Natural killer cell (primary cell): ENCODE results near the gene DOCK10. TPM values are rescaled to one million over a fixed set of nuclear protein-coding genes. Genes with fewer than 3 reads are reported as not detected.
A peak's percentile ranks its signal among the peaks of the same experiment; 100 is the strongest.

Experiments used
- ATAC-seq, 3 donors: fragments of 150-1000 bp in 2 of 3; fragments of 200-7000 bp in 1 of 3; cut with Tn5 transposase; 1 replicate in 1 of 3; 2 replicates in 2 of 3; pipeline ENCODE4 v1.10.0; 2021; ENCODE audit warnings: mild to moderate bottlenecking in 2 of 3, moderate library complexity in 2 of 3
- DNase-seq, 2 donors: peaks; one replicate each; pipeline versions ENCODE4 v3.0.0 to v3.0.0-alpha.2; 2013 to 2021; ENCODE audit warnings: mixed read lengths in 1 of 2
- H3K27ac ChIP-seq: one replicate; pipeline ENCODE4 v1.5.1; 2013; ENCODE audit warnings: mild to moderate bottlenecking, low read length
- H3K27me3 ChIP-seq: one replicate; pipeline ENCODE4 v1.6.1; 2013; ENCODE audit warnings: low read length; ENCODE audit not compliant: control insufficient read depth, insufficient read depth
- H3K36me3 ChIP-seq: one replicate; pipeline ENCODE4 v1.6.1; 2013; ENCODE audit warnings: low read length; ENCODE audit not compliant: control insufficient read depth, insufficient read depth
- H3K4me1 ChIP-seq: one replicate; pipeline ENCODE4 v1.6.1; 2013; ENCODE audit warnings: low read length; ENCODE audit not compliant: control insufficient read depth, insufficient read depth
- H3K4me3 ChIP-seq: one replicate; pipeline ENCODE4 v1.5.1; 2013; ENCODE audit warnings: low read length
- H3K9me3 ChIP-seq: one replicate; pipeline ENCODE4 v1.6.1; 2013; ENCODE audit warnings: low read length; ENCODE audit not compliant: control insufficient read depth, insufficient read depth
- H3K27ac Mint-ChIP-seq, 2 donors: one replicate each; pipeline ENCODE4 v1.8.0; 2022; ENCODE audit warnings: mild to moderate bottlenecking in 2 of 2, mixed read lengths in 2 of 2, moderate library complexity in 1 of 2
- H3K27me3 Mint-ChIP-seq, 2 donors: one replicate each; pipeline ENCODE4 v1.8.0; 2022; ENCODE audit warnings: low read depth in 2 of 2, mixed read lengths in 2 of 2
- H3K36me3 Mint-ChIP-seq: one replicate; pipeline ENCODE4 v1.8.0; 2022; ENCODE audit warnings: mixed read lengths
- H3K4me1 Mint-ChIP-seq, 2 donors: one replicate each; pipeline ENCODE4 v1.8.0; 2022; ENCODE audit warnings: mixed read lengths in 2 of 2
- H3K4me3 Mint-ChIP-seq: one replicate; pipeline ENCODE4 v1.8.0; 2022; ENCODE audit warnings: mild to moderate bottlenecking, moderate library complexity, mixed read lengths
- H3K9me3 Mint-ChIP-seq, 2 donors: one replicate each; pipeline ENCODE4 v1.8.0; 2022; ENCODE audit warnings: mixed read lengths in 2 of 2
- CTCF ChIP-seq: fragments of 200-600 bp; IDR thresholded peaks from one replicate; pipeline ENCODE4 v1.8.0; 2022; ENCODE audit warnings: antibody characterized with exemption
- WGBS: methylation state at CpG from one replicate; pipeline ENCODE4 v1.1.7; 2013; ENCODE audit warnings: missing lambda C conversion rate; ENCODE audit not compliant: insufficient coverage; 5-methylcytosine and 5-hydroxymethylcytosine counted together
- intact Hi-C: fragments of 100-400 bp; cut with micrococcal nuclease; formaldehyde crosslinking; loops from one replicate; pipeline ENCODE4 v1.14.2; 2022
- total RNA-seq, 4 donors: library from RNA; stranded (reverse); fragments of 120-200 nt in 1 of 4; gene quantifications; one replicate each; pipeline versions ENCODE4 v1.2.3 to v1.2.4, GENCODE V29; 2013 to 2022

Gene DOCK10
- total RNA-seq, 3 donors from 2014 or later (not counting 1 experiment from before 2014, with no cell fraction given) = 181 to 213 (median 182) TPM

- 89% methylated on average over 3 of the region's 3 CpGs for WGBS
- H3K27ac Mint-ChIP-seq = peak overlapping the region; percentile 5 to 36
- H3K27me3 ChIP-seq = no peaks in the 10 kb centered on the region
- no peak for TF ChIP-seq CTCF
- no peaks in the 10 kb centered on the region for H3K36me3 Mint-ChIP-seq
- intact Hi-C loops = no loop called here
- no peaks in the 10 kb centered on the region for H3K9me3 Mint-ChIP-seq
- DNase-seq = no peak
- no peak overlapping the region for H3K27ac ChIP-seq
- no peaks in the 10 kb centered on the region for H3K27me3 Mint-ChIP-seq
- H3K4me1 Mint-ChIP-seq = peaks cover 55 to 60% of the 10 kb centered on the region in 2 donors
- no peaks in the 10 kb centered on the region for H3K9me3 ChIP-seq
- H3K36me3 ChIP-seq = no peaks in the 10 kb centered on the region
- H3K4me3 Mint-ChIP-seq = no peak overlapping the region
- H3K4me3 ChIP-seq = no peak overlapping the region
- no peak for ATAC-seq
- peaks cover 10% of the 10 kb centered on the region for H3K4me1 ChIP-seq
These were observed 24.6 kb downstream of the DOCK10 start for GRCh38 chr2:225017713-225018112.

GRCh38 chr2:225017098-225017685 is 25.1 kb downstream of the DOCK10 start:
- Mint-ChIP-seq H3K4me1 (peaks cover 50 to 56% of the 10 kb centered on the region in 2 donors), H3K4me3 (no peak overlapping the region), H3K9me3 (no peaks in the 10 kb centered on the region), H3K27me3 (no peaks in the 10 kb centered on the region), H3K27ac (peak overlapping the region; percentile 5 to 26), H3K36me3 (no peaks in the 10 kb centered on the region)
- Histone ChIP-seq H3K27me3 (no peaks in the 10 kb centered on the region), H3K4me1 (peaks cover 9% of the 10 kb centered on the region), H3K9me3 (no peaks in the 10 kb centered on the region), H3K4me3 (no peak overlapping the region), H3K36me3 (no peaks in the 10 kb centered on the region), H3K27ac (no peak overlapping the region)
- 100% methylated on average over 2 of the region's 2 CpGs for WGBS
- TF ChIP-seq CTCF = no peak
- ATAC-seq (no peak), DNase-seq (no peak)
- intact Hi-C loops = no loop called here

- H3K4me3 Mint-ChIP-seq = no peak overlapping the region
These were observed 28.6 kb downstream of the DOCK10 start for GRCh38 chr2:225013425-225014365.

More at GRCh38 chr2:225013425-225014365, 28.6 kb downstream of the DOCK10 start:
- Mint-ChIP-seq H3K27ac (peak overlapping the region; percentile 70 to 74), H3K36me3 (no peaks in the 10 kb centered on the region), H3K9me3 (no peaks in the 10 kb centered on the region), H3K4me1 (peaks cover 55 to 58% of the 10 kb centered on the region in 2 donors), H3K27me3 (no peaks in the 10 kb centered on the region)
- Histone ChIP-seq H3K9me3 (no peaks in the 10 kb centered on the region), H3K27ac (no peak overlapping the region), H3K36me3 (no peaks in the 10 kb centered on the region), H3K4me1 (peaks cover 4% of the 10 kb centered on the region), H3K4me3 (no peak overlapping the region), H3K27me3 (no peaks in the 10 kb centered on the region)
- DNase-seq (peak in 1 of 2 donors; percentile 31), ATAC-seq (peak in 2 of 3 donors; percentile 18 to 42)
- intact Hi-C loops = no loop called here
- no peak for TF ChIP-seq CTCF
- WGBS = 65% methylated on average over 2 of the region's 2 CpGs
